ENCODE data around the gene VAV1. TPM values are rescaled to one million over a fixed set of nuclear protein-coding genes. Genes with fewer than 3 reads are reported as not detected.
A peak's percentile ranks its signal among the peaks of the same experiment; 100 is the strongest.

Gene VAV1
- total and polyA plus RNA-seq, 2 of the 13 experiments (the other 11 are each of a cell fraction or from before 2014, with no cell fraction given), result not detected

DNA sequence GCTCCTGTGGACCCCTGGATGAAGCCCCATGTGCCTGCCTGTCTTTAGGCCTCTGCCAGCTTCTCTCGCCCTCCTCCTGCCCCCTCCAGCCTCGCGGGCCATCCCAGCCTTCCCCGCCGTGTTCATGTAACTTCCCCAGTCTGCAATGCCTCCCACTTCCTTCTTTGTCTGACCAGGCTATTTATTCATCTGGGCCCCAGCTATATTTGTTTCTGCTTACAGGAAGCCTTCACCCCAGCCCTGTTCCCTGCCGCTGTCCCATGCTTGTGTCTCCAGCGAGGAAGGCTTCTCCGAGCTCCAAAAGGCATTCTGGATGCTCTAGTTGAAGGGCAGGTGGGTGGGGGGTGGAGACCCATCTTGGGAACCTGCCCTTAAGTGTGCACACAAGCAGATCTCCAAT, 44.2 kb upstream of the VAV1 start (continued):
- TF ChIP-seq TARDBP (CRISPR knock-in tag; IDR thresholded peaks at IDR 0.05), result peak; percentile 59; the same call in 1 of the 2 replicates
- TF ChIP-seq, protein P1, sequence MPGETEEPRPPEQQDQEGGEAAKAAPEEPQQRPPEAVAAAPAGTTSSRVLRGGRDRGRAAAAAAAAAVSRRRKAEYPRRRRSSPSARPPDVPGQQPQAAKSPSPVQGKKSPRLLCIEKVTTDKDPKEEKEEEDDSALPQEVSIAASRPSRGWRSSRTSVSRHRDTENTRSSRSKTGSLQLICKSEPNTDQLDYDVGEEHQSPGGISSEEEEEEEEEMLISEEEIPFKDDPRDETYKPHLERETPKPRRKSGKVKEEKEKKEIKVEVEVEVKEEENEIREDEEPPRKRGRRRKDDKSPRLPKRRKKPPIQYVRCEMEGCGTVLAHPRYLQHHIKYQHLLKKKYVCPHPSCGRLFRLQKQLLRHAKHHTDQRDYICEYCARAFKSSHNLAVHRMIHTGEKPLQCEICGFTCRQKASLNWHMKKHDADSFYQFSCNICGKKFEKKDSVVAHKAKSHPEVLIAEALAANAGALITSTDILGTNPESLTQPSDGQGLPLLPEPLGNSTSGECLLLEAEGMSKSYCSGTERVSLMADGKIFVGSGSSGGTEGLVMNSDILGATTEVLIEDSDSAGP (CRISPR knock-in tag; IDR thresholded peaks at IDR 0.05; ENCODE audit: borderline replicate concordance), result 0 out of 2 replicates have a peak, but pooled peaks have one; percentile 6
- TF ChIP-seq PLSCR1 (CRISPR knock-in tag; IDR thresholded peaks at IDR 0.05; ENCODE audit: borderline replicate concordance), result no peak
- TF ChIP-seq ZNF598 (CRISPR knock-in tag; IDR thresholded peaks at IDR 0.05; ENCODE audit: borderline replicate concordance), result no peak
- TF ChIP-seq, protein P2, sequence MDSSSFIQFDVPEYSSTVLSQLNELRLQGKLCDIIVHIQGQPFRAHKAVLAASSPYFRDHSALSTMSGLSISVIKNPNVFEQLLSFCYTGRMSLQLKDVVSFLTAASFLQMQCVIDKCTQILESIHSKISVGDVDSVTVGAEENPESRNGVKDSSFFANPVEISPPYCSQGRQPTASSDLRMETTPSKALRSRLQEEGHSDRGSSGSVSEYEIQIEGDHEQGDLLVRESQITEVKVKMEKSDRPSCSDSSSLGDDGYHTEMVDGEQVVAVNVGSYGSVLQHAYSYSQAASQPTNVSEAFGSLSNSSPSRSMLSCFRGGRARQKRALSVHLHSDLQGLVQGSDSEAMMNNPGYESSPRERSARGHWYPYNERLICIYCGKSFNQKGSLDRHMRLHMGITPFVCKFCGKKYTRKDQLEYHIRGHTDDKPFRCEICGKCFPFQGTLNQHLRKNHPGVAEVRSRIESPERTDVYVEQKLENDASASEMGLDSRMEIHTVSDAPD (CRISPR knock-in tag; IDR thresholded peaks at IDR 0.05), result no peak

- intact Hi-C loops (cut with micrococcal nuclease; ENCODE audit: unreplicated experiment), result loop anchor here (1.0 to 10.0 kb wide), 2 partner anchors 9 to 1145 kb away; partner anchors contain the start of genes C3 and PRR36
- Histone ChIP-seq H2AFZ (ENCODE audit: low read length) (no peak overlapping the region), H3K27me3 (ENCODE audit: control insufficient read depth in 1 of 2, insufficient read depth in 2 of 2, low read length in 2 of 2) (no peaks in the 10 kb centered on the region), H3K27ac (ENCODE audit: extremely low read length, insufficient read depth, low read length) (peak overlapping the region; percentile 99), H3K4me2 (ENCODE audit: low read depth, low read length) (peak overlapping the region; percentile 99), H3K9me3 (ENCODE audit: low read length) (no peaks in the 10 kb centered on the region), H4K20me1 (ENCODE audit: insufficient read depth, low read length) (no peaks in the 10 kb centered on the region), H3K4me1 (ENCODE audit: insufficient read depth, low read length) (peaks cover 71% of the 10 kb centered on the region), H3K4me3 (replicated peaks in 1 of 3; ENCODE audit: insufficient read depth in 1 of 3, low read depth in 2 of 3, low read length in 3 of 3) (peak overlapping the region; percentile 48 to 70 (median 63); a peak in 5 of 6 replicates), H3K36me3 (replicated peaks in 1 of 2; ENCODE audit: control insufficient read depth in 1 of 2, insufficient read depth in 2 of 2, low read length in 2 of 2) (peaks cover 0 to 2% of the 10 kb centered on the region in 2 experiments; a peak in 2 of 5 replicates), H3K9ac (ENCODE audit: insufficient read depth, low read depth, low read length) (peak overlapping the region; percentile 86), H3K79me2 (ENCODE audit: insufficient read depth, low read length) (peaks cover 2% of the 10 kb centered on the region)
- TSS peak; percentile 62 for BruUV-seq (replicated peaks)
- 27% methylated on average over 15 of the region's 23 CpGs for WGBS (ENCODE audit: low lambda C conversion rate)
- DNase-seq (ENCODE audit: low spot score) (no peak), FAIRE-seq (no peak), ATAC-seq (peak; percentile 7)
- POLR2A ChIA-PET, result interaction anchor here (0.7 to 3.8 kb wide), 6 partner anchors 8 to 37 kb away, joined by 3 to 187 read pairs (median 24); partner anchors contain the start of genes C3 and GPR108
- CTCF ChIA-PET (ENCODE audit: low intra/inter-chr PET ratio, low total read pairs), result no interaction called here
- in situ Hi-C loops (cut with HindIII; ENCODE audit: extremely low pct_ligation_motif_present, low pct_unique_long_range_greater_than_20kb), result no loop called here
- peak; percentile 79 for TF ChIP-seq AGO2 (optimal IDR thresholded peaks at IDR 0.05; ENCODE audit: low read depth, low read length)
- TF ChIP-seq SKIL (CRISPR knock-in tag; IDR thresholded peaks at IDR 0.05; ENCODE audit: borderline replicate concordance), result peak; percentile 24
- no peak for TF ChIP-seq ZBTB8A (CRISPR knock-in tag; IDR thresholded peaks at IDR 0.05; ENCODE audit: borderline replicate concordance, low read depth)
- no peak for TF ChIP-seq RFX5 (IDR thresholded peaks at IDR 0.05; ENCODE audit: low read depth, low read length)
- 0 out of 2 replicates have a peak, but pooled peaks have one; percentile 24 for TF ChIP-seq ZFP82 (CRISPR knock-in tag; IDR thresholded peaks at IDR 0.05; ENCODE audit: borderline replicate concordance)
- TF ChIP-seq ZNF777 (CRISPR knock-in tag; IDR thresholded peaks at IDR 0.05), result 0 out of 2 replicates have a peak, but pooled peaks have one; percentile 7
- peak; percentile 25; the same call in 1 of the 2 replicates for TF ChIP-seq ZFY (CRISPR knock-in tag; IDR thresholded peaks at IDR 0.05)
- TF ChIP-seq ZNF891 (CRISPR knock-in tag; IDR thresholded peaks at IDR 0.05), result peak; percentile 42; the same call in 1 of the 2 replicates
- TF ChIP-seq NR2F1 (CRISPR knock-in tag; IDR thresholded peaks at IDR 0.05), result peak; percentile 36 to 62; a peak in 1 of 4 replicates
- 0 out of 2 replicates have a peak, but pooled peaks have one; percentile 27 for TF ChIP-seq ZNF224 (CRISPR knock-in tag; IDR thresholded peaks at IDR 0.05)
Observed at GRCh38 chr19:6729573-6730152, 42.8 kb upstream of the VAV1 start.
